GM12878 (cell line): ENCODE results near the gene PAX2.

ENCODE experiments used
- BACH1 ChIP-seq: fragments of 450-650 bp; IDR thresholded peaks from 2 replicates; pipeline ENCODE4 v1.6.1; 2017; ENCODE audit warnings: mild to moderate bottlenecking, borderline replicate concordance
- CREB1 ChIP-seq: IDR thresholded peaks from 2 replicates; pipeline ENCODE4 v1.6.1; 2012; ENCODE audit warnings: low read depth, mild to moderate bottlenecking, inconsistent platforms
- CTCF ChIP-seq, 3 experiments: IDR thresholded peaks in 2 of 3; conservative IDR thresholded peaks in 1 of 3; 2 replicates each; pipeline ENCODE4 v1.5.1; 2011; ENCODE audit warnings: low read depth in 3 of 3, low read length in 3 of 3, mild to moderate bottlenecking in 3 of 3, control low read depth in 2 of 3, moderate library complexity in 2 of 3, inconsistent platforms in 1 of 3, mixed read lengths in 1 of 3; ENCODE audit not compliant: control insufficient read depth in 2 of 3, insufficient read depth in 1 of 3; ENCODE audit errors: extremely low read depth in 1 of 3
- MAX ChIP-seq: IDR thresholded peaks from 2 replicates; pipeline ENCODE4 v1.6.1; 2012; ENCODE audit warnings: low read depth, low read length, improper control_type of control experiment
- MTA2 ChIP-seq: fragments of 450-650 bp; IDR thresholded peaks from 2 replicates; pipeline ENCODE4 v1.6.1; 2016; ENCODE audit warnings: low read depth, mild to moderate bottlenecking, moderate library complexity
- MTA3 ChIP-seq: IDR thresholded peaks from 2 replicates; pipeline ENCODE4 v1.6.1; 2012; ENCODE audit warnings: low read length, inconsistent platforms, borderline replicate concordance
- PAX8 ChIP-seq: fragments of 450-650 bp; IDR thresholded peaks from 2 replicates; pipeline ENCODE4 v1.6.1; 2017; ENCODE audit warnings: mild to moderate bottlenecking, moderate library complexity
- RFX5 ChIP-seq: IDR thresholded peaks from 2 replicates; pipeline ENCODE4 v1.6.1; 2011; ENCODE audit warnings: low read depth, low read length, improper control_type of control experiment
- SMC3 ChIP-seq: IDR thresholded peaks from 2 replicates; pipeline ENCODE4 v1.6.1; 2011; ENCODE audit warnings: low read length, improper control_type of control experiment, borderline replicate concordance
- ZNF274 ChIP-seq: IDR thresholded peaks from one replicate; pipeline ENCODE4 v1.8.0; 2011; ENCODE audit not compliant: insufficient read length, insufficient read depth

GRCh38 chr10:100826983-100827818 is 81.8 kb downstream of the PAX2 start:
- no peak for TF ChIP-seq MAX
- peak; percentile 6 to 25 (median 14); a peak in 4 of 6 replicates for TF ChIP-seq CTCF (IDR thresholded peaks at IDR 0.05 in 2 of 3, conservative IDR thresholded peaks at IDR 0.05 in 1 of 3; ENCODE audit: control insufficient read depth in 2 of 3, extremely low read depth in 1 of 3, insufficient read depth in 1 of 3, low read depth in 3 of 3, low read length in 3 of 3)
- no peak for TF ChIP-seq PAX8
- no peak for TF ChIP-seq SMC3
- TF ChIP-seq BACH1 = no peak
- no peak for TF ChIP-seq CREB1
- TF ChIP-seq MTA3 = no peak
- no peak for TF ChIP-seq RFX5
- TF ChIP-seq ZNF274 = no peak
- TF ChIP-seq MTA2 = no peak
